ENCODE data around the gene PTPRN2.

The PTPRN2 gene

DNA sequence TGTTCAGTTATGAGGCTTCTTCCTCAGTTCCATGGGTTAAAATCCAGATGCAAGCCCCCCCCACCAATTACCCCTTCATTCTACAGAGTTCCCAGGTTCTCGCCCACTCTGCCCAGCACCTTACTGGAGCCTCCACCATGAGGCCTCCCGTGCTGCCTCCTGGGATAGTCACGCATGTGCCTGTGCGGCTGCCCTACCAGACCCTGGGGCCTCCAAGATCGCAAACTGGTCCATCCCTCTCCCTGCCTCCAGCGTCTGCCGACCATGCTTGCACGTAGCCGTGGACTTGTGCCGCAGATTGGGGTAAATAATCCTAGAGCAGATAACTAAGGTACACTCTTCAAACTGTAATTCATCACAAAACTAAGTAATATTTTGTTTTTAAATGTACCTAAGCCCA, 611.2 kb downstream of the PTPRN2 start:
- TF ChIP-seq, protein P1, sequence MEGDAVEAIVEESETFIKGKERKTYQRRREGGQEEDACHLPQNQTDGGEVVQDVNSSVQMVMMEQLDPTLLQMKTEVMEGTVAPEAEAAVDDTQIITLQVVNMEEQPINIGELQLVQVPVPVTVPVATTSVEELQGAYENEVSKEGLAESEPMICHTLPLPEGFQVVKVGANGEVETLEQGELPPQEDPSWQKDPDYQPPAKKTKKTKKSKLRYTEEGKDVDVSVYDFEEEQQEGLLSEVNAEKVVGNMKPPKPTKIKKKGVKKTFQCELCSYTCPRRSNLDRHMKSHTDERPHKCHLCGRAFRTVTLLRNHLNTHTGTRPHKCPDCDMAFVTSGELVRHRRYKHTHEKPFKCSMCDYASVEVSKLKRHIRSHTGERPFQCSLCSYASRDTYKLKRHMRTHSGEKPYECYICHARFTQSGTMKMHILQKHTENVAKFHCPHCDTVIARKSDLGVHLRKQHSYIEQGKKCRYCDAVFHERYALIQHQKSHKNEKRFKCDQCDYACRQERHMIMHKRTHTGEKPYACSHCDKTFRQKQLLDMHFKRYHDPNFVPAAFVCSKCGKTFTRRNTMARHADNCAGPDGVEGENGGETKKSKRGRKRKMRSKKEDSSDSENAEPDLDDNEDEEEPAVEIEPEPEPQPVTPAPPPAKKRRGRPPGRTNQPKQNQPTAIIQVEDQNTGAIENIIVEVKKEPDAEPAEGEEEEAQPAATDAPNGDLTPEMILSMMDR (IDR thresholded peaks at IDR 0.05; ENCODE audit: low read depth, low read length): no peak
- H3K4me3 ChIP-seq (ENCODE audit: low read depth, low read length): no peak overlapping the region

DNA sequence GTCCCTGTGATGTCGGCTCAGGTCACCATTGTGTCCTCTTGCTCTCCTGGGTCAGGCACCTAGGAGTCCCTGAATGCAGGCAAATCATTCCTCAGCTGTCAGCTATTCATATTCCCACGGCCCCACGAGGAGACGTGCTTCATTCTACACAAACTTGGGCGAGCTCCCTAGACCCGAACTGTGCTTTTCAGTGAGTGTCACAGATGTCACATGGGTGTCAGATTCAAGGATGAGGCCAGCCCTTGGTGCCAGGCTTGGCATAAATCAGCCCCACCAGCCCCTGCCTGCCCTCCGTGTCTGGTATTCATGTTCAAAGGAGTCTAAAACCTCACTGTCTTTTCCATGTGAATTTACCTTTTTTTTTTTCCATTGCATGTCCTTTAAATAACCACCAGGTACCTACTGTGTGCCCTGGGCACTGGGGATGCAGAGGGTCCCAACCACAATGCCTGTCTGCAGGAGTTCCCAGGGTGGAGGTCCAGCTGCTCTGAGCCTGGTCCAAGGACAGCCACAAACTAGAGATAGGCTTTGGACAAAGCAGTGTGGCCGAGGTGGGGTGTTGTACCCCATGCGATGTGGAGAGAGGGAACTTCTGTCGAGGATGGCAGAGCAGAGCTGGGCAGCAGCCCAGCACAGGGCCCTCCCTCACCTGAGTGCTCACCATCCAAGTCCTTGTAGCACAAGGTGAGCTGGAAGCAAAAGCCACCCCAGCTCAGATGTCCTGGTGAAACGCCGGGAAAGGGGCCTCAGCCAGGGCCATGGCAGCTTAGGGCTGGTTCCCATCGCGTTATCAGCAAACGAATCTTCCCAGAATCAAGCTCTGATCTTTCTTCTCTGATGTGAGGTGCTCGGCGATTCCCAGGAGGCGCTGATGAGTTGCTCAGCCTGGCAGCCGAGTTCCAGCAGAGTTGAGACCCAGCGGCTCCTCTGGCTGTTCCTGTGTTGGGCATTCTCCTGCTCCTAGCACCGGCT, 611.9 kb downstream of the PTPRN2 start:
- no peak overlapping the region for H3K4me3 ChIP-seq (ENCODE audit: low read depth, low read length)
- TF ChIP-seq, protein P1 (IDR thresholded peaks at IDR 0.05; ENCODE audit: low read depth, low read length): no peak

DNA sequence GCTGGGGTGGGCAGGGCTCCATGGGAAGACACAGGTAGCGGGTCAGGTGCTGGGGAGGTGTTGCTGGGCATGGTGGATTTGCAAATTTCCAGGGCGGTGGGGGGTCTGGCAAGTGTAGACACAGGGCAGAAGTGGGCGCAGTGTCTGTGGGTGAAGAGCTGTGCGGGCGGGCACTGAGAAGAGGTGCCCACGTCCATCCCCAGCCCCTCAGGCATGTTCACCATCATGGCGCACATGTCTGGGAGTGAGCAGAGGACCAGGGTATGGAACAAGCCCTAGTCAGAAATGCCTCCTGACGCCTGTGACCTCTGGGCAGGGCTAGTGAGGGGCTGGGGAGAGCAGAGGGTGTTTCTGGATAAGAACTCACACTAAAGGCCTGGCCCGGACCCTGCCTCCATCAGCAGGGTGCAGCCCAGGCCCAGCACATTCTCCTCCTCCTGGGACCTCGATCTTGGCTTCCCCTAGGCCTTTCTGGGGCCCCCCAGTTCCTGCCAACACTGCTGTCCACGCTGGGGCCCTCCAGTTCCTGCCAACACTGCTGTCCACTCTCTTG, 612.9 kb downstream of the PTPRN2 start:
- TF ChIP-seq, protein P1 (IDR thresholded peaks at IDR 0.05; ENCODE audit: low read depth, low read length): no peak
- H3K4me3 ChIP-seq (ENCODE audit: low read depth, low read length): no peak overlapping the region

DNA sequence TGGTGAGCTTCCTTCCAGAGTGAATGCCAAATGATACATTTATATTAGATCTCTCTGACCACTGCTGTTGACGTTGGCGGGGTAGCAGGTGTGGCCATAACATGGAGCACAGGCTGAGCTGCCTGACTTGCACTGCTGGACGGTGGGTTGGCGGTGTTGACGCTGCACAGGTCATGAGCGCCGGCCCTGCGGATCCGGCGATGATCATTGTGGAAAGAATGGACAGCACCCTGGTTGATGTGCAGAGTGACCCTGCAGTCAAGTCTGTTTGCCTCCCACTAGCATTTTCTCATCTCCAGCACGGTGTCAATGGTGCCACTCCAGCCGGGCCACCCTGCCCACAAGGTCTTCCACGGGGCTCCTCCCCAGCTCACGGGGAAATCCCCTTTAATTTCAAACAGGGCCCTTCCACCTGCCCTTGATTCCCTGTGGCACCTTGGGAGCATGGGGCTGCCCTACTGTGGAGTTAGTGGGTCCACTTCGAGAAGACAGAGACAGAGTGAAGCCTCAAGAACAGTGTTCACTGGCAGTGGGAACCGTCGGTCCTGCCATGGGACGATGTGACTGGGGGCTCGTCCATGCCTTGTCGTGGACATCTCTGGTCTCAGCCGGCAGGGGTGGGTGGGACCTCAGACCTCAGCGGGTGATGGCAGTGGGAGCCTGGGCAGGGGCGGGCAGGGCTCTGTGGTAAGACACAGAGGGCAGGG, 613.5 kb downstream of the PTPRN2 start:
- TF ChIP-seq, protein P1 (IDR thresholded peaks at IDR 0.05; ENCODE audit: low read depth, low read length): no peak
- no peak overlapping the region for H3K4me3 ChIP-seq (ENCODE audit: low read depth, low read length)

- TF ChIP-seq, protein P1 (IDR thresholded peaks at IDR 0.05; ENCODE audit: low read depth, low read length): no peak
- H3K4me3 ChIP-seq (ENCODE audit: low read depth, low read length): no peak overlapping the region
Observed at GRCh38 chr7:157972914-157973313, 614.7 kb downstream of the PTPRN2 start.

GRCh38 chr7:157971501-157971900, 616.1 kb downstream of the PTPRN2 start:
- TF ChIP-seq, protein P1 (IDR thresholded peaks at IDR 0.05; ENCODE audit: low read depth, low read length): no peak

More at GRCh38 chr7:157971501-157971900, 616.1 kb downstream of the PTPRN2 start:
- H3K4me3 ChIP-seq (ENCODE audit: low read depth, low read length): no peak overlapping the region

Measured in WI38 (cell line).